Measurements from ENCODE around the gene SMIM32. TPM values are rescaled to one million over a fixed set of nuclear protein-coding genes. Genes with fewer than 3 reads are reported as not detected.

SMIM32 gene
- total and polyA plus RNA-seq, 2 donors from 2014 or later, result 5.1 to 63.6 TPM

GRCh38 chr5:136155761-136156160 is 37.2 kb downstream of the SMIM32 start:
- Histone ChIP-seq H3K4me3 (ENCODE audit: low read length in 3 of 3) (no peak overlapping the region), H3K4me1 (ENCODE audit: control insufficient read depth in 2 of 3, insufficient read depth in 2 of 3, low read depth in 1 of 3, low read length in 3 of 3) (no peaks in the 10 kb centered on the region), H3K9ac (ENCODE audit: low read length in 3 of 3) (no peak overlapping the region), H3K9me3 (ENCODE audit: control insufficient read depth in 2 of 3, insufficient read depth in 1 of 3, low read length in 3 of 3) (no peaks in the 10 kb centered on the region), H3K27ac (ENCODE audit: low read depth in 2 of 2, low read length in 2 of 2) (no peak overlapping the region), H3K27me3 (ENCODE audit: control insufficient read depth, insufficient read depth, low read length) (no peaks in the 10 kb centered on the region), H3K36me3 (ENCODE audit: control insufficient read depth in 2 of 3, insufficient read depth in 3 of 3, low read length in 3 of 3) (peaks cover 8 to 25% (median 10%) of the 10 kb centered on the region in 3 donors)
- intact Hi-C loops (cut with DNase I), result no loop called here
- no peak for TF ChIP-seq CTCF (IDR thresholded peaks at IDR 0.05; ENCODE audit: borderline replicate concordance, extremely low read depth, insufficient read depth)
- no peak for DNase-seq
- FAIRE-seq, result no peak

GRCh38 chr5:136155078-136155477 is 37.9 kb downstream of the SMIM32 start:
- intact Hi-C loops (cut with DNase I), result no loop called here
- Histone ChIP-seq H3K27me3 (ENCODE audit: control insufficient read depth, insufficient read depth, low read length) (no peaks in the 10 kb centered on the region), H3K9ac (ENCODE audit: low read length in 3 of 3) (no peak overlapping the region), H3K4me3 (ENCODE audit: low read length in 3 of 3) (no peak overlapping the region), H3K9me3 (ENCODE audit: control insufficient read depth in 2 of 3, insufficient read depth in 1 of 3, low read length in 3 of 3) (no peaks in the 10 kb centered on the region), H3K27ac (ENCODE audit: low read depth in 2 of 2, low read length in 2 of 2) (no peak overlapping the region), H3K36me3 (ENCODE audit: control insufficient read depth in 2 of 3, insufficient read depth in 3 of 3, low read length in 3 of 3) (peaks cover 8 to 25% (median 9%) of the 10 kb centered on the region in 3 donors), H3K4me1 (ENCODE audit: control insufficient read depth in 2 of 3, insufficient read depth in 2 of 3, low read depth in 1 of 3, low read length in 3 of 3) (peaks cover 0 to under 1% (median 0%) of the 10 kb centered on the region in 3 donors)
- FAIRE-seq (no peak), DNase-seq (no peak)
- no peak for TF ChIP-seq CTCF (IDR thresholded peaks at IDR 0.05; ENCODE audit: borderline replicate concordance, extremely low read depth, insufficient read depth)

GRCh38 chr5:136153581-136154236 is 39.3 kb downstream of the SMIM32 start:
- peaks cover 8 to 25% (median 9%) of the 10 kb centered on the region in 3 donors for H3K36me3 ChIP-seq (ENCODE audit: control insufficient read depth in 2 of 3, insufficient read depth in 3 of 3, low read length in 3 of 3)
- FAIRE-seq, result no peak

More at GRCh38 chr5:136153581-136154236, 39.3 kb downstream of the SMIM32 start:
- Histone ChIP-seq H3K4me1 (ENCODE audit: control insufficient read depth in 2 of 3, insufficient read depth in 2 of 3, low read depth in 1 of 3, low read length in 3 of 3) (peaks cover 0 to 4% (median 0%) of the 10 kb centered on the region in 3 donors), H3K4me3 (ENCODE audit: low read length in 3 of 3) (no peak overlapping the region), H3K9me3 (ENCODE audit: control insufficient read depth in 2 of 3, insufficient read depth in 1 of 3, low read length in 3 of 3) (no peaks in the 10 kb centered on the region), H3K27ac (ENCODE audit: low read depth in 2 of 2, low read length in 2 of 2) (no peak overlapping the region), H3K27me3 (ENCODE audit: control insufficient read depth, insufficient read depth, low read length) (no peaks in the 10 kb centered on the region), H3K9ac (ENCODE audit: low read length in 3 of 3) (no peak overlapping the region)
- DNase-seq, result no peak
- intact Hi-C loops (cut with DNase I), result no loop called here
- TF ChIP-seq CTCF (IDR thresholded peaks at IDR 0.05; ENCODE audit: borderline replicate concordance, extremely low read depth, insufficient read depth), result no peak

Data from kidney (tissue), 14 donors.